ENCODE measurements around the gene SULT1C3. TPM values are rescaled to one million over a fixed set of nuclear protein-coding genes. Genes with fewer than 3 reads are reported as not detected.
"Not testable (repeated sequence)": the region's sequence is repeated elsewhere in the genome, so short reads cannot be mapped to it uniquely, and the experiment has no call there.

The SULT1C3 gene
- total and polyA plus RNA-seq, 4 donors: not detected

DNA sequence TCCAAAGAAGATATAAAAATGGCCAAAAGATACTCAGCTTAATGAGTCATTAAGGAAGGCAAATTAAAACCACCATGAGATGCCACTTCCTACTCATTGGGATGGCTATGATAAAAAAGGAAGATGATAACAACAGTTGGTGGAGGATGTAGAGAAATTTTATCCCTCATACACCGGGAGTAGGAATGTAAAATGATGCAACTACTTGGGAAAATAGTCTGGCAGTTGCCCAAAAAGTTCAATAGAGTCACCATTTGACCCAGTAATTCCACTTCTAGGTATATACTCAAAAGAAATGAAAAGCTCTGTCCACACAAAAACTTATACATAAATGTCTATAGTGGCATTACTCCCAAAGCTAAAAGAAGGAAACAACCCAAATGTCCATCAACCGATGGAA lies 38.9 kb downstream of the SULT1C3 start:
- TF ChIP-seq, protein P1, sequence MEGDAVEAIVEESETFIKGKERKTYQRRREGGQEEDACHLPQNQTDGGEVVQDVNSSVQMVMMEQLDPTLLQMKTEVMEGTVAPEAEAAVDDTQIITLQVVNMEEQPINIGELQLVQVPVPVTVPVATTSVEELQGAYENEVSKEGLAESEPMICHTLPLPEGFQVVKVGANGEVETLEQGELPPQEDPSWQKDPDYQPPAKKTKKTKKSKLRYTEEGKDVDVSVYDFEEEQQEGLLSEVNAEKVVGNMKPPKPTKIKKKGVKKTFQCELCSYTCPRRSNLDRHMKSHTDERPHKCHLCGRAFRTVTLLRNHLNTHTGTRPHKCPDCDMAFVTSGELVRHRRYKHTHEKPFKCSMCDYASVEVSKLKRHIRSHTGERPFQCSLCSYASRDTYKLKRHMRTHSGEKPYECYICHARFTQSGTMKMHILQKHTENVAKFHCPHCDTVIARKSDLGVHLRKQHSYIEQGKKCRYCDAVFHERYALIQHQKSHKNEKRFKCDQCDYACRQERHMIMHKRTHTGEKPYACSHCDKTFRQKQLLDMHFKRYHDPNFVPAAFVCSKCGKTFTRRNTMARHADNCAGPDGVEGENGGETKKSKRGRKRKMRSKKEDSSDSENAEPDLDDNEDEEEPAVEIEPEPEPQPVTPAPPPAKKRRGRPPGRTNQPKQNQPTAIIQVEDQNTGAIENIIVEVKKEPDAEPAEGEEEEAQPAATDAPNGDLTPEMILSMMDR (IDR thresholded peaks at IDR 0.05; ENCODE audit: control extremely low read depth, extremely low read depth): no peak
- DNase-seq: no peak
- Histone ChIP-seq H3K36me3 (ENCODE audit: control insufficient read depth in 4 of 4, insufficient read depth in 4 of 4, low read length in 4 of 4) (no peaks in the 10 kb centered on the region), H3K9ac (ENCODE audit: insufficient read depth in 1 of 2, low read length in 2 of 2) (no peak overlapping the region), H3K4me3 (no peak overlapping the region), H3K4me1 (ENCODE audit: control insufficient read depth in 5 of 5, insufficient read depth in 5 of 5, low read length in 5 of 5) (no peaks in the 10 kb centered on the region), H3K9me3 (ENCODE audit: control insufficient read depth in 4 of 4, insufficient read depth in 3 of 4, low read length in 3 of 4) (no peaks in the 10 kb centered on the region), H3K27ac (ENCODE audit: low read depth in 1 of 2, low read length in 1 of 2) (no peak overlapping the region), H3K27me3 (ENCODE audit: control insufficient read depth in 3 of 3, insufficient read depth in 3 of 3, low read length in 2 of 3) (no peaks in the 10 kb centered on the region)
- no peak for ATAC-seq (ENCODE audit: insufficient read depth, low FRiP score)
- 54 to 60% methylated on average over 2 of the region's 2 CpGs for WGBS, 2 donors

DNA sequence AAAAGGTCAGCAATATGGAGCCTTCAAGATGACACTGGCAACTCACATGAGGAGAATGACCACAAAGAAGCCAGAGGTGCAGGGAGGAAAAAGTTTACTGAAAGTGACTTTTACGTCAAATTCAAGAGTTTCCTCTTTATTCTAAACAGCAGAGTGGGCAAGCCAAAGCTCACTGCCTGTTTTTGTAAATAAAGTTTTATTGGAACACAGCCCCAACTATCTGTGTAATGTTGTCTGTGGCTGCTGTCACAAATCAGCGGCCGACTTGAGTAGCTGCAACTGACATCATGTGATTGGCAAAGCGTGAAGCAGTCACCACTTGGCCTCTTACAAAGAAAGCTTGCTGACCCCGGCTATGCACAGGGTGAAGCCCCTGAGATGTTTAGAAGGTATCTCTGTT lies 39.7 kb downstream of the SULT1C3 start:
- ATAC-seq (ENCODE audit: insufficient read depth, low FRiP score): no peak
- DNase-seq: no peak
- no peaks in the 10 kb centered on the region for H3K4me1 ChIP-seq (ENCODE audit: control insufficient read depth in 5 of 5, insufficient read depth in 5 of 5, low read length in 5 of 5)
- no peaks in the 10 kb centered on the region for H3K36me3 ChIP-seq (ENCODE audit: control insufficient read depth in 4 of 4, insufficient read depth in 4 of 4, low read length in 4 of 4)
- no peak overlapping the region for H3K4me3 ChIP-seq
- TF ChIP-seq, protein P1 (IDR thresholded peaks at IDR 0.05; ENCODE audit: control extremely low read depth, extremely low read depth): no peak
- WGBS, 2 donors: 82 to 87% methylated on average over 5 of the region's 5 CpGs
- no peak overlapping the region for H3K9ac ChIP-seq (ENCODE audit: insufficient read depth in 1 of 2, low read length in 2 of 2)
- H3K9me3 ChIP-seq (ENCODE audit: control insufficient read depth in 4 of 4, insufficient read depth in 3 of 4, low read length in 3 of 4): no peaks in the 10 kb centered on the region
- H3K27ac ChIP-seq (ENCODE audit: low read depth in 1 of 2, low read length in 1 of 2): no peak overlapping the region
- H3K27me3 ChIP-seq (ENCODE audit: control insufficient read depth in 3 of 3, insufficient read depth in 3 of 3, low read length in 2 of 3): no peaks in the 10 kb centered on the region

DNA sequence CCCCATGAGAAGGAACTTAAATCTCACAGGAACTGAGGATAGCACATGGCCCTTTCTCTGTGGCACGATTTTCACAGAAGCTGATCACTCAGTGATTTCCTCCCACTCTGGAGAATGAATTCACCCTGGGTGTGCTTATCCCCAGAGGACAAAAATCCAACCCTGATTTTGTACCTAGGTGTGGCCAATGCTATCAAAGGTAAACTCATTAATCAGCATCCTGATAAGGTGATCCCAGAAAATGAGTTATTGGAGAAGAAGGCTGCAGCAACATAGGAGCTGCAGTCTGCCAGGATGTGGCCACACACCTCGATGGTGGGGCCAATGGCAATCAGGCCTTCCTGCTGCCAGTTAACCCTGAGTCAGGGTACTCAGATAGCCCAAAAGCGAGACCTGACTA lies 40.7 kb downstream of the SULT1C3 start:
- ATAC-seq (ENCODE audit: insufficient read depth, low FRiP score): no peak
- WGBS, 2 donors: 61 to 66% methylated on average over 3 of the region's 3 CpGs

DNA sequence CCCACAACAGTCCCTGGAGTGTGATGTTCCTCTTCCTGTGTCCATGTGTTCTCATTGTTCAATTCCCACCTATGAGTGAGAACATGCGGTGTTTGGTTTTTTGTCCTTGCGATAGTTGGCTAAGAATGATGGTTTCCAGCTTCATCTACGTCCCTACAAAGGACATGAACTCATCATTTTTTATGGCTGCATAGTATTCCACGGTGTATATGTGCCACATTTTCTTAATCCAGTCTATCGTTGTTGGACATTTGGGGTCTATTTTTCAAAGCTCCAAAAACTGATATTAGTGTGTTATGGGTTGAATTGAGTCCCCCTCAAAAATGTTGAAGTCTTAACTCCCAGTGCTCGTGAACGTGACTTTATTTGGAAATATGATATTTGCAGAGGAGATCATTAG lies 44.8 kb downstream of the SULT1C3 start:
- not testable (repeated sequence) for H3K9ac ChIP-seq (ENCODE audit: insufficient read depth in 1 of 2, low read length in 2 of 2); H3K4me3 ChIP-seq; ATAC-seq (ENCODE audit: insufficient read depth, low FRiP score); H3K4me1 ChIP-seq (ENCODE audit: control insufficient read depth in 5 of 5, insufficient read depth in 5 of 5, low read length in 5 of 5); H3K27me3 ChIP-seq (ENCODE audit: control insufficient read depth in 3 of 3, insufficient read depth in 3 of 3, low read length in 2 of 3); H3K9me3 ChIP-seq (ENCODE audit: control insufficient read depth in 4 of 4, insufficient read depth in 3 of 4, low read length in 3 of 4); DNase-seq; H3K27ac ChIP-seq (ENCODE audit: low read depth in 1 of 2, low read length in 1 of 2); H3K36me3 ChIP-seq (ENCODE audit: control insufficient read depth in 4 of 4, insufficient read depth in 4 of 4, low read length in 4 of 4)
- WGBS, 2 donors: 95% methylated on average over 7 of the region's 7 CpGs

More for the DNA sequence above, 40.7 kb downstream of the SULT1C3 start:
- no peaks in the 10 kb centered on the region for H3K9me3 ChIP-seq (ENCODE audit: control insufficient read depth in 4 of 4, insufficient read depth in 3 of 4, low read length in 3 of 4)
- no peak for DNase-seq
- H3K27ac ChIP-seq (ENCODE audit: low read depth in 1 of 2, low read length in 1 of 2): no peak overlapping the region
- TF ChIP-seq, protein P1 (IDR thresholded peaks at IDR 0.05; ENCODE audit: control extremely low read depth, extremely low read depth): no peak
- no peaks in the 10 kb centered on the region for H3K4me1 ChIP-seq (ENCODE audit: control insufficient read depth in 5 of 5, insufficient read depth in 5 of 5, low read length in 5 of 5)
- H3K9ac ChIP-seq (ENCODE audit: insufficient read depth in 1 of 2, low read length in 2 of 2): no peak overlapping the region
- no peaks in the 10 kb centered on the region for H3K27me3 ChIP-seq (ENCODE audit: control insufficient read depth in 3 of 3, insufficient read depth in 3 of 3, low read length in 2 of 3)
- H3K4me3 ChIP-seq: no peak overlapping the region
- H3K36me3 ChIP-seq (ENCODE audit: control insufficient read depth in 4 of 4, insufficient read depth in 4 of 4, low read length in 4 of 4): no peaks in the 10 kb centered on the region

Data from lung (tissue), 12 donors.